Fibroblast of skin of left biceps (primary cell): ENCODE results near the gene RPAP2.
"Not testable (repeated sequence)": the region's sequence is repeated elsewhere in the genome, so short reads cannot be mapped to it uniquely, and the experiment has no call there.

Experiments used
- DNase-seq, 2 experiments: peaks; one replicate each; pipeline ENCODE4 v3.0.0-alpha.2; 2013; ENCODE audit warnings: low read depth in 2 of 2

RPAP2 gene

GRCh38 chr1:92376345-92376744, 77.5 kb downstream of the RPAP2 start:
- DNase-seq = no peak

- not testable (repeated sequence) for DNase-seq
Measured at GRCh38 chr1:92377991-92378390, 79.1 kb downstream of the RPAP2 start.

- DNase-seq = no peak
Measured at GRCh38 chr1:92380867-92381266, 82.0 kb downstream of the RPAP2 start.

- DNase-seq = not testable (repeated sequence)
Measured at GRCh38 chr1:92393966-92394365, 95.1 kb downstream of the RPAP2 start.

GRCh38 chr1:92398519-92398918, 99.7 kb downstream of the RPAP2 start:
- DNase-seq = no peak

GRCh38 chr1:92399076-92399475, 100.2 kb downstream of the RPAP2 start:
- DNase-seq = no peak

GRCh38 chr1:92404661-92405060, 105.8 kb downstream of the RPAP2 start:
- DNase-seq = no peak

GRCh38 chr1:92408825-92409224, 110.0 kb downstream of the RPAP2 start:
- no peak for DNase-seq

- DNase-seq = no peak
Measured at GRCh38 chr1:92409946-92410549, 111.2 kb downstream of the RPAP2 start.

- no peak for DNase-seq
Measured at GRCh38 chr1:92410706-92411105, 111.8 kb downstream of the RPAP2 start.

- DNase-seq = peak; percentile 50 to 56
Measured at GRCh38 chr1:92411511-92411910, 112.7 kb downstream of the RPAP2 start.

- DNase-seq = no peak
Measured at GRCh38 chr1:92419642-92420041, 120.8 kb downstream of the RPAP2 start.

GRCh38 chr1:92424381-92424780, 125.5 kb downstream of the RPAP2 start:
- no peak for DNase-seq

GRCh38 chr1:92425617-92426016, 126.8 kb downstream of the RPAP2 start:
- DNase-seq = no peak

GRCh38 chr1:92430030-92430429, 131.2 kb downstream of the RPAP2 start:
- no peak for DNase-seq

- DNase-seq = not testable (repeated sequence)
Measured at GRCh38 chr1:92434572-92434971, 135.7 kb downstream of the RPAP2 start.

- no peak for DNase-seq
Measured at GRCh38 chr1:92439291-92439690, 140.4 kb downstream of the RPAP2 start.

GRCh38 chr1:92441316-92441696, 142.4 kb downstream of the RPAP2 start:
- no peak for DNase-seq

GRCh38 chr1:92441697-92442342, 143.0 kb downstream of the RPAP2 start:
- no peak for DNase-seq

- DNase-seq = no peak
Measured at GRCh38 chr1:92442351-92442750, 143.5 kb downstream of the RPAP2 start.

- DNase-seq = no peak
Measured at GRCh38 chr1:92443893-92444292, 145.0 kb downstream of the RPAP2 start.

GRCh38 chr1:92444351-92444750, 145.5 kb downstream of the RPAP2 start:
- DNase-seq = no peak

GRCh38 chr1:92445865-92446264, 147.0 kb downstream of the RPAP2 start:
- DNase-seq = no peak

- no peak for DNase-seq
Measured at GRCh38 chr1:92446546-92446945, 147.7 kb downstream of the RPAP2 start.
